Keratinocyte (primary cell): ENCODE results near the gene TPI1. TPM values are rescaled to one million over a fixed set of nuclear protein-coding genes. Genes with fewer than 3 reads are reported as not detected.

Source experiments
- DNase-seq: peaks from one replicate; pipeline ENCODE4 v3.0.0-alpha.2; 2011; ENCODE audit warnings: low read depth, missing footprints, low spot score
- FAIRE-seq: peaks from 2 replicates; lab custom pipeline; 2011; peaks lifted over from hg19 to GRCh38; lab: Jason Lieb, UNC
- H2AFZ ChIP-seq: 2 replicates; pipeline ENCODE4 v1.6.0; 2012; ENCODE audit warnings: low read length, control low read depth, inconsistent platforms; ENCODE audit not compliant: control insufficient read depth
- H3K27ac ChIP-seq: 2 replicates; pipeline ENCODE4 v1.5.1; 2011; ENCODE audit warnings: low read length; ENCODE audit not compliant: control insufficient read depth, insufficient read depth
- H3K27me3 ChIP-seq: 3 replicates; pipeline ENCODE4 v1.6.0; 2011; ENCODE audit warnings: low read length; ENCODE audit not compliant: control insufficient read depth, insufficient read depth; ENCODE audit errors: extremely low read depth
- H3K36me3 ChIP-seq, 2 experiments: 2 replicates in 1 of 2; 3 replicates in 1 of 2; pipeline ENCODE4 v1.5.1; 2011; ENCODE audit warnings: low read length in 2 of 2, mild to moderate bottlenecking in 1 of 2; ENCODE audit not compliant: control insufficient read depth in 2 of 2, insufficient read depth in 2 of 2; ENCODE audit errors: extremely low read depth in 1 of 2
- H3K4me1 ChIP-seq: 3 replicates; pipeline ENCODE4 v1.5.1; 2011; ENCODE audit warnings: low read length; ENCODE audit not compliant: control insufficient read depth, insufficient read depth; ENCODE audit errors: extremely low read depth
- H3K4me2 ChIP-seq: 3 replicates; pipeline ENCODE4 v1.6.0; 2011; ENCODE audit warnings: low read depth, low read length; ENCODE audit not compliant: control insufficient read depth, insufficient read depth; ENCODE audit errors: extremely low read depth
- H3K4me3 ChIP-seq, 3 experiments: fragments of 200-600 bp in 1 of 3; sonication (generic) in 1 of 3; 2 replicates in 2 of 3; 3 replicates in 1 of 3; pipeline ENCODE4 v1.5.1; 2011 to 2016; ENCODE audit warnings: low read length in 3 of 3, mild to moderate bottlenecking in 3 of 3, control low read depth in 2 of 3, inconsistent platforms in 1 of 3, low read depth in 1 of 3, mixed read lengths in 1 of 3, mixed run types in 1 of 3, moderate library complexity in 1 of 3; ENCODE audit not compliant: control insufficient read depth in 2 of 3, insufficient read depth in 2 of 3; ENCODE audit errors: extremely low read depth in 1 of 3
- H3K79me2 ChIP-seq: 2 replicates; pipeline ENCODE4 v1.6.0; 2012; ENCODE audit warnings: low read length; ENCODE audit not compliant: control insufficient read depth, insufficient read depth
- H3K9ac ChIP-seq: 3 replicates; pipeline ENCODE4 v1.6.0; 2011; ENCODE audit warnings: low read length; ENCODE audit not compliant: control insufficient read depth, insufficient read depth; ENCODE audit errors: extremely low read depth
- H3K9me1 ChIP-seq: 3 replicates; pipeline ENCODE4 v1.6.0; 2011; ENCODE audit warnings: low read length; ENCODE audit not compliant: control insufficient read depth, insufficient read depth; ENCODE audit errors: extremely low read depth
- H3K9me3 ChIP-seq: 2 replicates; pipeline ENCODE4 v1.5.1; 2012; ENCODE audit warnings: low read depth, low read length; ENCODE audit not compliant: control insufficient read depth
- H4K20me1 ChIP-seq: 3 replicates; pipeline ENCODE4 v1.6.0; 2011; ENCODE audit warnings: low read length; ENCODE audit not compliant: control insufficient read depth, insufficient read depth; ENCODE audit errors: extremely low read depth
- CTCF ChIP-seq, 3 experiments: IDR thresholded peaks in 1 of 3; conservative IDR thresholded peaks in 1 of 3; optimal IDR thresholded peaks in 1 of 3; 2 replicates in 2 of 3; 3 replicates in 1 of 3; pipeline versions ENCODE3 to v1.5.1; 2011; ENCODE audit warnings: low read length in 3 of 3, mild to moderate bottlenecking in 3 of 3, moderate library complexity in 2 of 3, control low read depth in 1 of 3, inconsistent platforms in 1 of 3; ENCODE audit not compliant: insufficient read depth in 2 of 3; ENCODE audit errors: extremely low read depth in 1 of 3
- EZH2 ChIP-seq: IDR thresholded peaks from one replicate; pipeline ENCODE4 v1.6.1; 2012; ENCODE audit warnings: inconsistent platforms, mild to moderate bottlenecking, low read length, moderate library complexity
- dilution Hi-C: fragments of 300-500 bp; cut with MboI; formaldehyde crosslinking; loops from one replicate; pipeline ENCODE4 v1.7.0; 2020; ENCODE audit warnings: low sequenced_read_pairs; ENCODE audit not compliant: extremely low pct_ligation_motif_present
- polyA plus RNA-seq, 5 experiments: library from polyadenylated mRNA; depleted of rRNA in 3 of 5; stranded (reverse) in 3 of 5; stranded (forward) in 1 of 5; unstranded in 1 of 5; fragments of >200 nt; gene quantifications; 1 replicate in 1 of 5; 2 replicates in 3 of 5; 3 replicates in 1 of 5; pipeline versions ENCODE4 v1.2.1 to v1.2.3, GENCODE V29; 2011 to 2012; ENCODE audit warnings: missing spikeins in 2 of 5, low read depth in 1 of 5, low replicate concordance in 1 of 5

The TPI1 gene
- polyA plus RNA-seq, 1 donor (not counting 4 experiments of a cell fraction or from before 2014, with no cell fraction given), result 1,551 TPM

- dilution Hi-C loops, result no loop called here
- H2AFZ ChIP-seq, result no peak overlapping the region
- no peak overlapping the region for H3K27ac ChIP-seq
- no peak overlapping the region for H3K9ac ChIP-seq
- H3K9me1 ChIP-seq, result no peaks in the 10 kb centered on the region
- H3K79me2 ChIP-seq, result no peaks in the 10 kb centered on the region
- DNase-seq (no peak), FAIRE-seq (no peak)
- H3K4me1 ChIP-seq, result no peaks in the 10 kb centered on the region
- H4K20me1 ChIP-seq, result peaks cover 2% of the 10 kb centered on the region
- H3K4me2 ChIP-seq, result no peak overlapping the region
- H3K27me3 ChIP-seq, result no peaks in the 10 kb centered on the region
- peaks cover 0 to 4% of the 10 kb centered on the region in 2 experiments for H3K36me3 ChIP-seq
- TF ChIP-seq EZH2, result no peak
- TF ChIP-seq CTCF (optimal IDR thresholded peaks at IDR 0.05 in 1 of 3, IDR thresholded peaks at IDR 0.05 in 1 of 3, conservative IDR thresholded peaks at IDR 0.05 in 1 of 3; ENCODE audit: extremely low read depth in 1 of 3, insufficient read depth in 2 of 3, low read length in 3 of 3), result no peak
- H3K9me3 ChIP-seq, result no peaks in the 10 kb centered on the region
- H3K4me3 ChIP-seq, result no peak overlapping the region
Measured at GRCh38 chr12:6837370-6838060, 29.8 kb upstream of the TPI1 start.

DNA sequence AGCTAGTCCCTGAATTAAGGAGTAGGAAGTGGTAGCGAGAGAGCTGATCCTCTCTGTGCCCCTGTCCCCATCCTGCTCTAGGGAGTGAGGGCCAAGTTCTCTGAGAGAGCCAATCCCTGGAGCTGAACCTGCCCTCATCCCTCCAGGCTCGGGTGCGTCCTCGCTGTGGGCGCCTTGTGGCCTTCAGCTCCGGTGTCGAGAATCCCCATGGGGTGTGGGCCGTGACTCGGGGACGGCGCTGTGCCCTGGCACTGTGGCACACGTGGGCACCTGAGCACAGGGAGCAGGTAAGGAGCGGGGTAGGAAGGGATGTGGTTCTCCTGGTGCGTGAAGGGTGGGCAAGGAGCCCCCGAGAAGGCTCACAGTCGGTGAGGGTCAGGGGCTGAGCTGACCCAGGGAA is 28.5 kb upstream of the TPI1 start:
- no peak overlapping the region for H2AFZ ChIP-seq
- H3K79me2 ChIP-seq, result no peaks in the 10 kb centered on the region
- dilution Hi-C loops, result no loop called here
- no peaks in the 10 kb centered on the region for H3K9me3 ChIP-seq
- H3K27me3 ChIP-seq, result no peaks in the 10 kb centered on the region
- no peaks in the 10 kb centered on the region for H3K9me1 ChIP-seq
- no peak for DNase-seq
- no peak overlapping the region for H3K4me2 ChIP-seq
- H3K36me3 ChIP-seq, result peaks cover 0 to 4% of the 10 kb centered on the region in 2 experiments
- H3K27ac ChIP-seq, result no peak overlapping the region
- TF ChIP-seq EZH2, result no peak
- no peak for TF ChIP-seq CTCF (optimal IDR thresholded peaks at IDR 0.05 in 1 of 3, IDR thresholded peaks at IDR 0.05 in 1 of 3, conservative IDR thresholded peaks at IDR 0.05 in 1 of 3; ENCODE audit: extremely low read depth in 1 of 3, insufficient read depth in 2 of 3, low read length in 3 of 3)
- peaks cover 2% of the 10 kb centered on the region for H4K20me1 ChIP-seq
- no peak overlapping the region for H3K4me3 ChIP-seq
- no peaks in the 10 kb centered on the region for H3K4me1 ChIP-seq
- no peak overlapping the region for H3K9ac ChIP-seq
- no peak for FAIRE-seq
